ENCODE results near the gene MAN2B1. TPM values are rescaled to one million over a fixed set of nuclear protein-coding genes. Genes with fewer than 3 reads are reported as not detected.

MAN2B1 gene
- polyA plus RNA-seq, 2 of the 4 experiments (the other 2 are of a cell fraction) = 13.0 to 16.3 TPM

DNA sequence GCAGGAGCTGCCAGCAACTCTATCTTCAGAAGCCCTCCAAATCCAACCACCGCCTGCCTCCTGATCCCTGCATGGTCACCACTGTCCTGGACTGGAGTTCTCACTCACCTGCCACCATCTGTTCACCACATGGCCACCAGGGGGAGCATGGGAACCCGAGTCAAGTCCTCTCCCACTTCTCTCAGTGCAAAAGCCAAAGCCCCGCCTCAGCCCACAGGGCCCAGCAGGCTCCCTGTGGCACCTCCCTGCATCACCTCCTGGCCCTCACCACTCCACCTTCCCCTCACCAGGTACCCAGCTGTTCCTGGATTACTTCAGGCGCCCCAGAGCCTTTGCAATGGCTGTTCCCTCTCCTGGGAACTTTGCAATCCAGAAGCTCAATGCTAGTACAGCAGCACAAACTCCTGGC is 9.8 kb upstream of the MAN2B1 start:
- ChIA-PET CTCF (interaction anchor here (0.7 to 1.5 kb wide), 11 partner anchors 8 to 178 kb away, joined by 3 to 7 read pairs (median 4); partner anchors contain the start of genes MAN2B1, TNPO2 and WDR83), POLR2A (no interaction called here)
- Histone ChIP-seq H3K4me3 (no peak overlapping the region), H3K9me3 (no peaks in the 10 kb centered on the region), H3K4me1 (no peaks in the 10 kb centered on the region), H3K4me2 (no peak overlapping the region), H3K27ac (no peak overlapping the region)
- DNase-seq (ENCODE audit: low read depth in 1 of 2, low spot score in 1 of 2) (peak; percentile 68 to 80), ATAC-seq (peak; percentile 70 to 77), FAIRE-seq (no peak)
- TF ChIP-seq RAD21 (conservative IDR thresholded peaks at IDR 0.05 in 1 of 2, IDR thresholded peaks at IDR 0.05 in 1 of 2) (peak in 1 of 2 experiments; percentile 27; a peak in 2 of 5 replicates), SREBF2 (IDR thresholded peaks at IDR 0.05) (no peak), FOSL2 (IDR thresholded peaks at IDR 0.05) (no peak), FOSL2 (CRISPR knock-in tag; IDR thresholded peaks at IDR 0.05) (no peak), NR3C1 (IDR thresholded peaks at IDR 0.05) (no peak), MYC (IDR thresholded peaks at IDR 0.05; ENCODE audit: borderline replicate concordance, low read length) (no peak), ESRRA (IDR thresholded peaks at IDR 0.05; ENCODE audit: borderline replicate concordance, low read length) (no peak), ZNF302 (CRISPR knock-in tag; IDR thresholded peaks at IDR 0.05) (no peak), SMC3 (IDR thresholded peaks at IDR 0.05) (peak; percentile 31; the same call in 2 of the 3 replicates)
- TF ChIP-seq, protein P1, sequence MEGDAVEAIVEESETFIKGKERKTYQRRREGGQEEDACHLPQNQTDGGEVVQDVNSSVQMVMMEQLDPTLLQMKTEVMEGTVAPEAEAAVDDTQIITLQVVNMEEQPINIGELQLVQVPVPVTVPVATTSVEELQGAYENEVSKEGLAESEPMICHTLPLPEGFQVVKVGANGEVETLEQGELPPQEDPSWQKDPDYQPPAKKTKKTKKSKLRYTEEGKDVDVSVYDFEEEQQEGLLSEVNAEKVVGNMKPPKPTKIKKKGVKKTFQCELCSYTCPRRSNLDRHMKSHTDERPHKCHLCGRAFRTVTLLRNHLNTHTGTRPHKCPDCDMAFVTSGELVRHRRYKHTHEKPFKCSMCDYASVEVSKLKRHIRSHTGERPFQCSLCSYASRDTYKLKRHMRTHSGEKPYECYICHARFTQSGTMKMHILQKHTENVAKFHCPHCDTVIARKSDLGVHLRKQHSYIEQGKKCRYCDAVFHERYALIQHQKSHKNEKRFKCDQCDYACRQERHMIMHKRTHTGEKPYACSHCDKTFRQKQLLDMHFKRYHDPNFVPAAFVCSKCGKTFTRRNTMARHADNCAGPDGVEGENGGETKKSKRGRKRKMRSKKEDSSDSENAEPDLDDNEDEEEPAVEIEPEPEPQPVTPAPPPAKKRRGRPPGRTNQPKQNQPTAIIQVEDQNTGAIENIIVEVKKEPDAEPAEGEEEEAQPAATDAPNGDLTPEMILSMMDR (IDR thresholded peaks at IDR 0.05) = peak; percentile 54
- WGBS (ENCODE audit: missing lambda C conversion rate) = 26% methylated on average over 3 of the region's 4 CpGs

GRCh38 chr19:12675940-12676339 is 9.4 kb upstream of the MAN2B1 start:
- CTCF ChIA-PET = interaction anchor here (0.7 to 1.5 kb wide), 6 partner anchors 13 to 178 kb away, joined by 3 to 5 read pairs (median 4); no protein-coding TSS in a partner anchor
- peak in 1 of 2 experiments; percentile 9; a peak in 2 of 6 replicates for ATAC-seq
- POLR2A ChIA-PET = no interaction called here

DNA sequence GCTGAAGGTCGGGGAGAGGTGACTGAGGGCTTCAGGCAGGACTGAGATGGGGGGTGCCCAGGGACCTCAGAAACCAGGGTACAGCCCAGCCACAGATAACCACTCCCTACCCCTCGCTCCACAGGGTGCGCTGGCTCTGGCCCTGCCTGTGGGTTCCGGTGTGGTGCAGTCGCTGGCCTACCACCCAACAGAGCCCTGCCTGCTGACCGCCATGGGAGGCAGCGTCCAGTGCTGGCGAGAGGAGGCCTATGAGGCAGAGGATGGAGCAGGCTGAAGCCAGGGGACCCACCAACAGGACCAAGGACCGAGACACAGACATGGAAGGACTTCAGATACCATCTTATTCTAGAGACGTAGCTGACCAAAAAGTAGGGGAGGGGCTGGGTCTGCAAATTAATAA is 8.9 kb upstream of the MAN2B1 start:
- ChIA-PET CTCF (interaction anchor here (0.7 to 1.0 kb wide), 2 partner anchors 80 to 172 kb away, joined by 3 to 4 read pairs; no protein-coding TSS in a partner anchor), POLR2A (interaction anchor here (0.6 kb wide), 1 partner anchor 9 kb away, joined by 3 read pairs; the partner anchor contains the start of genes MAN2B1 and WDR83)
- WGBS (ENCODE audit: missing lambda C conversion rate) = 99% methylated on average over 10 of the region's 10 CpGs
- DNase-seq (ENCODE audit: low read depth in 1 of 2, low spot score in 1 of 2) (no peak), ATAC-seq (no peak), FAIRE-seq (no peak)
- Histone ChIP-seq H3K4me3 (no peak overlapping the region), H3K4me2 (no peak overlapping the region), H3K27ac (no peak overlapping the region), H3K9me3 (no peaks in the 10 kb centered on the region), H3K4me1 (0 out of 3 replicates have a peak, but pooled peaks cover 4% of the 10 kb centered on the region)
- TF ChIP-seq, protein P2, sequence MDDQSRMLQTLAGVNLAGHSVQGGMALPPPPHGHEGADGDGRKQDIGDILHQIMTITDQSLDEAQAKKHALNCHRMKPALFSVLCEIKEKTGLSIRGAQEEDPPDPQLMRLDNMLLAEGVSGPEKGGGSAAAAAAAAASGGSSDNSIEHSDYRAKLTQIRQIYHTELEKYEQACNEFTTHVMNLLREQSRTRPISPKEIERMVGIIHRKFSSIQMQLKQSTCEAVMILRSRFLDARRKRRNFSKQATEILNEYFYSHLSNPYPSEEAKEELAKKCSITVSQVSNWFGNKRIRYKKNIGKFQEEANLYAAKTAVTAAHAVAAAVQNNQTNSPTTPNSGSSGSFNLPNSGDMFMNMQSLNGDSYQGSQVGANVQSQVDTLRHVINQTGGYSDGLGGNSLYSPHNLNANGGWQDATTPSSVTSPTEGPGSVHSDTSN (IDR thresholded peaks at IDR 0.05) = no peak
- TF ChIP-seq FOSB (CRISPR knock-in tag; IDR thresholded peaks at IDR 0.05) (no peak), E2F6 (IDR thresholded peaks at IDR 0.05; ENCODE audit: borderline replicate concordance, low read depth) (no peak), MAFK (IDR thresholded peaks at IDR 0.05; ENCODE audit: partially characterized antibody) (no peak), SREBF2 (IDR thresholded peaks at IDR 0.05) (no peak), HDAC2 (IDR thresholded peaks at IDR 0.05) (no peak), MAX (IDR thresholded peaks at IDR 0.05) (no peak), POLR2A (IDR thresholded peaks at IDR 0.05; ENCODE audit: low read length) (no peak), HOXB5 (CRISPR knock-in tag; IDR thresholded peaks at IDR 0.05) (no peak), ZFP36 (IDR thresholded peaks at IDR 0.05; ENCODE audit: borderline replicate concordance, partially characterized antibody) (no peak), CHD2 (IDR thresholded peaks at IDR 0.05; ENCODE audit: low read length, partially characterized antibody) (no peak), HOXA7 (CRISPR knock-in tag; IDR thresholded peaks at IDR 0.05) (no peak), FOSL2 (IDR thresholded peaks at IDR 0.05) (no peak), FOSL2 (CRISPR knock-in tag; IDR thresholded peaks at IDR 0.05) (no peak)
- TF ChIP-seq, protein P1 (IDR thresholded peaks at IDR 0.05) = no peak

More at GRCh38 chr19:12675940-12676339, 9.4 kb upstream of the MAN2B1 start:
- Histone ChIP-seq H3K9me3 (no peaks in the 10 kb centered on the region), H3K4me1 (no peaks in the 10 kb centered on the region), H3K4me3 (no peak overlapping the region), H3K27ac (no peak overlapping the region), H3K4me2 (no peak overlapping the region)
- TF ChIP-seq EHF (CRISPR knock-in tag; IDR thresholded peaks at IDR 0.05) = no peak
- WGBS (ENCODE audit: missing lambda C conversion rate) = 94% methylated on average over 4 of the region's 15 CpGs
- DNase-seq (ENCODE audit: low read depth in 1 of 2, low spot score in 1 of 2) (no peak), FAIRE-seq (no peak)

Data from A549 (cell line).